Measurements from ENCODE around the gene KEAP1. TPM values are rescaled to one million over a fixed set of nuclear protein-coding genes. Genes with fewer than 3 reads are reported as not detected.
"Not testable (repeated sequence)": the region's sequence is repeated elsewhere in the genome, so short reads cannot be mapped to it uniquely, and the experiment has no call there.

Gene KEAP1
- polyA plus RNA-seq, 1 donor from 2014 or later: 39.0 TPM

DNA sequence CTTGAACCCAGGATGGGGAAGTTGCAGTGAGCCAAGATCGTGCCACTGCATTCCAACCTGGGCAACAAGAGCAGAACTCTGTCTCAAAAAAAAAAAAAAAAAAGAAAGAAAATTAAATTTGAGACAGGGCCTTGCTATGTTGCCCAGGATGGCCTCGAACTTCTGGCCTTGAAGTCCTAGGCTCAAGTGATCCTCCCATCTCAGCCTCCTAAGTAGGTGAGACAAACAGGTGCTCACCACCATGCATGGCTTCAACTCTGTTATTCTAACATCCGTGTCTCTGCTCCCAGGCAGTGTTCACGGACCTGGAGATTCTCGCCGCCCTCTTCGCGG, 42.5 kb downstream of the KEAP1 start:
- H2AFZ ChIP-seq (ENCODE audit: low read depth, low read length): no peak overlapping the region
- no peaks in the 10 kb centered on the region for H3K9me2 ChIP-seq (ENCODE audit: insufficient read depth, low read length)
- H3K27ac ChIP-seq (ENCODE audit: low read length): no peak overlapping the region
- H3K4me2 ChIP-seq (ENCODE audit: low read length): no peak overlapping the region
- no peaks in the 10 kb centered on the region for H3K36me3 ChIP-seq (ENCODE audit: insufficient read depth, low read length)
- no peak overlapping the region for H3K9ac ChIP-seq (ENCODE audit: low read length)
- no peaks in the 10 kb centered on the region for H4K20me1 ChIP-seq (ENCODE audit: insufficient read depth)
- no peak overlapping the region for H3K4me3 ChIP-seq (ENCODE audit: low read length)
- no peaks in the 10 kb centered on the region for H3K27me3 ChIP-seq (ENCODE audit: insufficient read depth, low read depth, low read length)
- H3K9me3 ChIP-seq (ENCODE audit: low read length): no peaks in the 10 kb centered on the region
- TF ChIP-seq, protein P1, sequence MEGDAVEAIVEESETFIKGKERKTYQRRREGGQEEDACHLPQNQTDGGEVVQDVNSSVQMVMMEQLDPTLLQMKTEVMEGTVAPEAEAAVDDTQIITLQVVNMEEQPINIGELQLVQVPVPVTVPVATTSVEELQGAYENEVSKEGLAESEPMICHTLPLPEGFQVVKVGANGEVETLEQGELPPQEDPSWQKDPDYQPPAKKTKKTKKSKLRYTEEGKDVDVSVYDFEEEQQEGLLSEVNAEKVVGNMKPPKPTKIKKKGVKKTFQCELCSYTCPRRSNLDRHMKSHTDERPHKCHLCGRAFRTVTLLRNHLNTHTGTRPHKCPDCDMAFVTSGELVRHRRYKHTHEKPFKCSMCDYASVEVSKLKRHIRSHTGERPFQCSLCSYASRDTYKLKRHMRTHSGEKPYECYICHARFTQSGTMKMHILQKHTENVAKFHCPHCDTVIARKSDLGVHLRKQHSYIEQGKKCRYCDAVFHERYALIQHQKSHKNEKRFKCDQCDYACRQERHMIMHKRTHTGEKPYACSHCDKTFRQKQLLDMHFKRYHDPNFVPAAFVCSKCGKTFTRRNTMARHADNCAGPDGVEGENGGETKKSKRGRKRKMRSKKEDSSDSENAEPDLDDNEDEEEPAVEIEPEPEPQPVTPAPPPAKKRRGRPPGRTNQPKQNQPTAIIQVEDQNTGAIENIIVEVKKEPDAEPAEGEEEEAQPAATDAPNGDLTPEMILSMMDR (IDR thresholded peaks at IDR 0.05; ENCODE audit: poor library complexity, severe bottlenecking): no peak
- TF ChIP-seq SMC3 (conservative IDR thresholded peaks at IDR 0.05; ENCODE audit: poor library complexity) (no peak), RAD21 (conservative IDR thresholded peaks at IDR 0.05) (no peak), POLR2AphosphoS5 (IDR thresholded peaks at IDR 0.05) (no peak), EZH2 (IDR thresholded peaks at IDR 0.05; ENCODE audit: borderline replicate concordance, insufficient read depth, low read length, poor library complexity, severe bottlenecking) (no peak), TAF1 (IDR thresholded peaks at IDR 0.05; ENCODE audit: low read depth) (no peak), EP300 (conservative IDR thresholded peaks at IDR 0.05; ENCODE audit: poor library complexity, severe bottlenecking) (no peak), MXI1 (conservative IDR thresholded peaks at IDR 0.05; ENCODE audit: poor library complexity, severe bottlenecking) (no peak)
- TF ChIP-seq, protein P2, sequence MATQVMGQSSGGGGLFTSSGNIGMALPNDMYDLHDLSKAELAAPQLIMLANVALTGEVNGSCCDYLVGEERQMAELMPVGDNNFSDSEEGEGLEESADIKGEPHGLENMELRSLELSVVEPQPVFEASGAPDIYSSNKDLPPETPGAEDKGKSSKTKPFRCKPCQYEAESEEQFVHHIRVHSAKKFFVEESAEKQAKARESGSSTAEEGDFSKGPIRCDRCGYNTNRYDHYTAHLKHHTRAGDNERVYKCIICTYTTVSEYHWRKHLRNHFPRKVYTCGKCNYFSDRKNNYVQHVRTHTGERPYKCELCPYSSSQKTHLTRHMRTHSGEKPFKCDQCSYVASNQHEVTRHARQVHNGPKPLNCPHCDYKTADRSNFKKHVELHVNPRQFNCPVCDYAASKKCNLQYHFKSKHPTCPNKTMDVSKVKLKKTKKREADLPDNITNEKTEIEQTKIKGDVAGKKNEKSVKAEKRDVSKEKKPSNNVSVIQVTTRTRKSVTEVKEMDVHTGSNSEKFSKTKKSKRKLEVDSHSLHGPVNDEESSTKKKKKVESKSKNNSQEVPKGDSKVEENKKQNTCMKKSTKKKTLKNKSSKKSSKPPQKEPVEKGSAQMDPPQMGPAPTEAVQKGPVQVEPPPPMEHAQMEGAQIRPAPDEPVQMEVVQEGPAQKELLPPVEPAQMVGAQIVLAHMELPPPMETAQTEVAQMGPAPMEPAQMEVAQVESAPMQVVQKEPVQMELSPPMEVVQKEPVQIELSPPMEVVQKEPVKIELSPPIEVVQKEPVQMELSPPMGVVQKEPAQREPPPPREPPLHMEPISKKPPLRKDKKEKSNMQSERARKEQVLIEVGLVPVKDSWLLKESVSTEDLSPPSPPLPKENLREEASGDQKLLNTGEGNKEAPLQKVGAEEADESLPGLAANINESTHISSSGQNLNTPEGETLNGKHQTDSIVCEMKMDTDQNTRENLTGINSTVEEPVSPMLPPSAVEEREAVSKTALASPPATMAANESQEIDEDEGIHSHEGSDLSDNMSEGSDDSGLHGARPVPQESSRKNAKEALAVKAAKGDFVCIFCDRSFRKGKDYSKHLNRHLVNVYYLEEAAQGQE (IDR thresholded peaks at IDR 0.05; ENCODE audit: borderline replicate concordance): no peak
- no peaks in the 10 kb centered on the region for H3K79me2 ChIP-seq (replicated peaks; ENCODE audit: insufficient read depth, low read length)
- H3F3A ChIP-seq (ENCODE audit: insufficient read depth, low read length, poor library complexity, severe bottlenecking): no peaks in the 10 kb centered on the region

DNA sequence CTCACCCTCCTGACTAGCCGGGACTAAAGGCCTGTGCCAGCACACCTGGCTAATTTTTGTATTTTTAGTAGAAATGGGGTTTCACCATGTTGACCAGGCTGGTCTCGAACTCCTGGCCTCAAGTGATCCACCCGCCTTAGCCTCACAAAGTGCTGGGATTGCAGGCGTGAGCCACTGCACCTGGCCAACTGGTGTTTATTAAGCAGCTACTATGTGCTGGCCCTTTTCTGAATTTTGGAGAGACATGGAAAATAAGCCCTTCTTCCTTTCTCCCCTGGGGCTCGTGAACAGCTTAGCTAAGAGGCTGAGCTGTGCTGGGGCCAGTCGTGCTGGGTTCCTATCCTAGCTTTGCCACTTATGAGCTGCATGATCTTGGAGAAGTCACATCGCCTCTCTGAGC, 44.4 kb downstream of the KEAP1 start:
- H3K9ac ChIP-seq (ENCODE audit: low read length); H3K9me2 ChIP-seq (ENCODE audit: insufficient read depth, low read length); H3F3A ChIP-seq (ENCODE audit: insufficient read depth, low read length, poor library complexity, severe bottlenecking); H4K20me1 ChIP-seq (ENCODE audit: insufficient read depth); H2AFZ ChIP-seq (ENCODE audit: low read depth, low read length); H3K27ac ChIP-seq (ENCODE audit: low read length); H3K36me3 ChIP-seq (ENCODE audit: insufficient read depth, low read length); H3K4me2 ChIP-seq (ENCODE audit: low read length); H3K4me3 ChIP-seq (ENCODE audit: low read length); H3K79me2 ChIP-seq (replicated peaks; ENCODE audit: insufficient read depth, low read length); H3K9me3 ChIP-seq (ENCODE audit: low read length); H3K27me3 ChIP-seq (ENCODE audit: insufficient read depth, low read depth, low read length): not testable (repeated sequence)

DNA sequence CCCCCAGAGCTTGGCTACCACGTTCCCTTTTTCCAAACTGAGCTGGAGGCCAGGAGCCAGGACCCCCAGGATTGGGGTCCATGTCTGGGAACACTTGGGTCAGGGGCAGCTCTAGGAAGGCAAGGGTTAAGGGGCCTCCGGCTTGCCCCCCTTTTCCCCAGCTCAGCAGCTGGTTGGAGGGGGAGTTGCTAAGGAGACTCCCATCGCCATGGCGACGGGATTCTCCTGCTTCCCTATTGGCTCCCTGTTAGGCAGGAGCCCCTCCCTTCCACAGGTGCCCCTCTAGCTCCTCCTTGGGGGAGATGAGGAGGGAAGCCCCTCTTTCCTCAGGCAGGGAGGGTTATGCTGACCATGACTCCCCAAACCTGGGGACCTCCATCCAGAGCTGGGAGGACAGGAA, 48.9 kb downstream of the KEAP1 start:
- Histone ChIP-seq H3K79me2 (replicated peaks; ENCODE audit: insufficient read depth, low read length) (peaks cover 6% of the 10 kb centered on the region), H3F3A (ENCODE audit: insufficient read depth, low read length, poor library complexity, severe bottlenecking) (no peaks in the 10 kb centered on the region), H3K27ac (ENCODE audit: low read length) (peak overlapping the region; percentile 63), H3K36me3 (ENCODE audit: insufficient read depth, low read length) (no peaks in the 10 kb centered on the region), H3K27me3 (ENCODE audit: insufficient read depth, low read depth, low read length) (no peaks in the 10 kb centered on the region), H3K9me3 (ENCODE audit: low read length) (no peaks in the 10 kb centered on the region), H3K4me3 (ENCODE audit: low read length) (peak overlapping the region; percentile 72), H3K9me2 (ENCODE audit: insufficient read depth, low read length) (no peaks in the 10 kb centered on the region), H3K9ac (ENCODE audit: low read length) (peak overlapping the region; percentile 70), H2AFZ (ENCODE audit: low read depth, low read length) (peak overlapping the region; percentile 62), H4K20me1 (ENCODE audit: insufficient read depth) (no peaks in the 10 kb centered on the region), H3K4me2 (ENCODE audit: low read length) (peak overlapping the region; percentile 91)
- TF ChIP-seq MXI1 (conservative IDR thresholded peaks at IDR 0.05; ENCODE audit: poor library complexity, severe bottlenecking) (peak; percentile 93), RAD21 (conservative IDR thresholded peaks at IDR 0.05) (no peak), SMC3 (conservative IDR thresholded peaks at IDR 0.05; ENCODE audit: poor library complexity) (no peak), EP300 (conservative IDR thresholded peaks at IDR 0.05; ENCODE audit: poor library complexity, severe bottlenecking) (peak; percentile 74), TAF1 (IDR thresholded peaks at IDR 0.05; ENCODE audit: low read depth) (peak; percentile 15), EZH2 (IDR thresholded peaks at IDR 0.05; ENCODE audit: borderline replicate concordance, insufficient read depth, low read length, poor library complexity, severe bottlenecking) (no peak), POLR2AphosphoS5 (IDR thresholded peaks at IDR 0.05) (no peak)
- TF ChIP-seq, protein P2 (IDR thresholded peaks at IDR 0.05; ENCODE audit: borderline replicate concordance): no peak
- TF ChIP-seq, protein P1 (IDR thresholded peaks at IDR 0.05; ENCODE audit: poor library complexity, severe bottlenecking): no peak

All from neural cell (in vitro differentiated cells).